HG02981 (cell line): ENCODE results near the gene LEKR1.
A peak's percentile ranks its signal among the peaks of the same experiment; 100 is the strongest.
"Not testable (repeated sequence)": the region's sequence is repeated elsewhere in the genome, so short reads cannot be mapped to it uniquely, and the experiment has no call there.

Experiments used
- ATAC-seq: cut with Tn5 transposase; IDR thresholded peaks from one replicate; pipeline ENCODE4 v1.9.1; 2021; ENCODE audit warnings: mild to moderate bottlenecking, moderate library complexity; ENCODE audit not compliant: unreplicated experiment

LEKR1 gene

GRCh38 chr3:156803952-156804741, 22.0 kb upstream of the LEKR1 start:
- ATAC-seq = no peak

DNA sequence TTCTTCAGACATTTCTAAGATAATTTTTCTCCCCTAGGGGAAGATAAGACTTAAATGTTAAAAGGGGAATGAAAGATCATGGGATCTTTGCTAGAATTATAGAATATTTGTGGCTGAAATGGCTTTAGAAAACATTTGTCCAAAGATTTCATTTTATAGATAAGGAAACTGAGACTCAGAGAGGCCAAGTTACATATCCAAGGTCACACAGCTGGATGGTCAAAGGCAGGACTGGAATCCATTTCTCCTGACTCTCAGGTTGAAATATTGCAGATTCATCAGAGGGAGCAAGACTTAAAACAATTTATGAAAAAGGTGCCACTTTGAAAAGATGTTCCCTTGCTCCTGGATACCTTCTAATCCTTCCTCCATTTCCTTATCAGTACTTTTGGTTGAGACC, 19.5 kb upstream of the LEKR1 start:
- ATAC-seq = no peak

DNA sequence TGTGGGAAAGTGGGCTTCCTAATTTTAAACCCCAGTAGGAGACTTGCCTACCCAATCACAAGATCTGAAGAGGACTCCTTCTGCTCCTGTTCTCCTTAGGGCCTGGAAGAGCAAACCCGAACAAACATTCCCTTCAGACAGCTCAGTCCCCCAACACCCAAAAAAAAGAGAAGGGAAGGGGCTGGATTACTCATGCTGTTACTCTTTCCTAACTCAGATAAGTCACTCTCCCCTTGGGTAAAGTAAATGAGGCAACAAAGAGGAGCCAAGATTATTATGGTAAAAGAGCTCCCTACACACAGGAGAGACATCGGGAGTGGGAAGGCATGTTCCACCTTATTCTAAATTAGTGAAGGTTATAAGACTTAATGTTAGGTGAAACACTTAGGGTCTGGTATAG, 18.1 kb upstream of the LEKR1 start:
- ATAC-seq = no peak

- no peak for ATAC-seq
These were observed 14.9 kb upstream of the LEKR1 start for GRCh38 chr3:156811089-156811862.

- no peak for ATAC-seq
These were observed 13.4 kb upstream of the LEKR1 start for GRCh38 chr3:156812521-156813335.

- no peak for ATAC-seq
These were observed 11.9 kb upstream of the LEKR1 start for GRCh38 chr3:156814295-156814694.

GRCh38 chr3:156816091-156816793, 9.9 kb upstream of the LEKR1 start:
- peak; percentile 28 for ATAC-seq

DNA sequence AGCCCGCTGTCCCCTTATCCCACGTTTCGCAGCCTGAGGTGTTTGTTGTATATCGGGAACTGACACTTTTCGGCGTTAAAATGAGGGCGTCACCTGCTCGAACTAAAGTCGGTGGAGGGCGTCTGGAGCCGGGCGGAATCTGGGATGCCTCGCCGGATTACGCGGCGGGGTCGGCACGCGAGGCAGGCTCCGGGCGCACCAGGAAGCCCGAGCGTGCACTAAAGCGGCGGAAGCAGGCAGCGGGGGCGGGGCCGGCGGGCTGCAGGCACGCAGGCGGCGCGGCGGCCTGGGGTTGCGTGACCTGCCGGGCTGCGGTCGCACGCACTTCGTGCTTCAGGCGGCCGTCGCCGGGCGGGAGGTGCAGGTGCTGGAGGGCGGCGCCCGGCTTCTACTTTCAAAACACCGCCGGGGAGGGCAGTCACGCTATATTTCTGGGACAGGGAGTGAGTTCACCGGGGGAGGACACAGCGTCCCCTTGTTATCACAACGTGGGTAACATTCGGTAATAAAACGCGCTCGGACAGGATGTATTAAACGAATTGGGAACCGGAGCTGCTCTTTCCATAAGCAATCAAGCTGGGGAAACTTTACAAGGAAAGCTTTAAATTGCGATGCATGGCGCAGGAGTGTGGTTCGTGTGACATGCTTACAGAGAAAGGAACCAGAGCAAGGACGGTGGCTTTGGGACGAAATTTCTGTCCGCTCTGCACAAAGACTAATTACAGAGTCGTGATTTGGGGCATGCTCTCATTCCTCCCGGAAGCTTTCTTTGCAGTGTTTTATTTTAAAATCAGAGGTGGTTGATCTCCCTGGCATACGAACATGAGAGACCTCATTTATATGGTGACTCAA, 9.1 kb upstream of the LEKR1 start:
- ATAC-seq = peak; percentile 66

GRCh38 chr3:156817646-156818272, 8.4 kb upstream of the LEKR1 start:
- no peak for ATAC-seq

DNA sequence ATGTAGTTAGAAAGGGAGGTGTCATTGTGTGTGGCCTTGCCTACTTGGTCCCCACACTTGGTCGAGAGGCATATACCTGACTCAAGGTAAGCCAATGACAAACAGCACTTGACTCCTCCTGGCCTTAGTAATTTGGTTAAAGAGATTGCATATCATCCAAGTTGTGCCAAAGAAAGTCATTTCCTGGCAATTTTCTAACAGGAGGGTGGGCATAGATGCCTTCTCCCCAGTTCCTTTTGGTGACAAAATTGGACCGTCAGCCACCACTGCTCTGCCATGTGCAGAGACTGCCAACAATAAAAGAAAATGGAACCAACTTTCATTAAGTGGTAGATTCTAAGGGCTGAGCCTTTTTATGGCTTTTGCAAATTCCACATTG, 7.9 kb upstream of the LEKR1 start:
- no peak for ATAC-seq

DNA sequence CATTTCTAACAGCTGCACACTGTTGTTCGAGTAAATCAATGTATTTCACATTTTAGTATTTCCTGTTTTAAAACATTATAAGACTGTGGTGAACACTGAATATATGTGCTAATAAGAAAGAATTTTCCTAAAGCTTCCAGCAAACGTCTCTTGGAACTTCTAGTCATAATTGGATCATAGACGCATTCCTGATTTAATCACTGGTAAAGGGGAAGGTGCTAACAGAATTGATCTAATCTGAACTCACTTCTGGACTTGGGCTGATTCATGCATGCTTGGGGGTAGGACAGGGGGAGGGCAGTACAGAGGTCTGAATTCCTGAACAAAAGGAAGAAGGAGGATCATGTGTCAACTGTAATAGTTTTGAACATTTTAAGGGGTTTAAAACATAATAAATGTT, 7.3 kb upstream of the LEKR1 start:
- no peak for ATAC-seq

DNA sequence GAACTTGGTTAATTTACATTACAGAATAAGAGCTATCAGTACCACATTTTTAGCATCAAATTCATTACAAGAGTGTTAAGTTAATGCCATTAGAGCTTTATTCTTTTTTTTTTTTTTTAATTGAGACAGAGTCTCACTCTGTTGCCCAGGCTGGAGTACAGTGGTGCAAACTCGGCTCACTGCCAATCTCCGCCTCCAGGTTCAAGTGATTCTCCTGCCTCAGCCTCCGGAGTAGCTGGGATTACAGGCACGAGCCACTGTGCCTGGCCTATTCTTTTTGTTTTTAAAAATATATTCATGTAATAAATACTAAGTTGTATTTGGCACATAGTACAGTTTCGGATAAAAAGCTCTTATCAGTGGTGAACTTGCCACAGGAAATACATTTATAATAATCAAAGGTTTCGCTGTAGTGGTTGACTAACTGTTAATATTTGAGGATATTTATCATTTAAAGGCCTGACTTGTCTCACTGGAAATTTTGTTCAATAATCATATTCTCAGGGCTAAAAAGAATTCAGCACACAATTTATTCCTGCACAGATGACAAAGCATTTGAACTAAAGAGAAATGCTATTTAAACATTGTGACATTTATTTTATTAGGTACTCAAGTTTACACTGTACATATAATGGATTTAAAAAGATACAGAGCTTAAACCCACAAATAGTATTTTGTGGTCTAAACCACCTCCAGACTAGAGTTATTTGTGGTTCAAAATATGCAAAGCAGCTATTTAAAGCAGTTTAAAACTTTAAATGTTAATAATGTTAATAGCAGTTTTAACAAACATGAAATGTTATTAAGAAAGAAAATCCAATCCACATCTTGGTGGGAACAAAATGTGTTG, 6.1 kb upstream of the LEKR1 start:
- ATAC-seq = no peak

GRCh38 chr3:156820692-156821080, 5.5 kb upstream of the LEKR1 start:
- ATAC-seq = no peak

GRCh38 chr3:156822626-156823260, 3.4 kb upstream of the LEKR1 start:
- not testable (repeated sequence) for ATAC-seq

DNA sequence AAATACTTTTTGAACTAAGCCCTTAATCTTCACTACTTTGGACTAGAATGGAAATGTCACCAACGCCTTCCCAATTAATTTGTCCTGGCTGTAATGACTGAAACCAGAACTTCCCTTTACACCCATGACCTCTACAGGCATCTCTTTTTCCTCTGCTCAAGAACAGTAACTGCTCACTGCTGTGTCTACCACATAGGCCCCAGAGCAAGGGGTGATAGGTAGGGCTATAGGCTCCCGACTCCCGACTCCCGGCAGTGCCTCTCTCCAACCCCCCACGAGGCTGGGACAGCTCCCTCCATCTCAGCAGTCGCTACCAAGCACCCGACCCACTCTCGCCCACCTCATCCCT, 384 bp upstream of the LEKR1 start:
- ATAC-seq = peak; percentile 40

DNA sequence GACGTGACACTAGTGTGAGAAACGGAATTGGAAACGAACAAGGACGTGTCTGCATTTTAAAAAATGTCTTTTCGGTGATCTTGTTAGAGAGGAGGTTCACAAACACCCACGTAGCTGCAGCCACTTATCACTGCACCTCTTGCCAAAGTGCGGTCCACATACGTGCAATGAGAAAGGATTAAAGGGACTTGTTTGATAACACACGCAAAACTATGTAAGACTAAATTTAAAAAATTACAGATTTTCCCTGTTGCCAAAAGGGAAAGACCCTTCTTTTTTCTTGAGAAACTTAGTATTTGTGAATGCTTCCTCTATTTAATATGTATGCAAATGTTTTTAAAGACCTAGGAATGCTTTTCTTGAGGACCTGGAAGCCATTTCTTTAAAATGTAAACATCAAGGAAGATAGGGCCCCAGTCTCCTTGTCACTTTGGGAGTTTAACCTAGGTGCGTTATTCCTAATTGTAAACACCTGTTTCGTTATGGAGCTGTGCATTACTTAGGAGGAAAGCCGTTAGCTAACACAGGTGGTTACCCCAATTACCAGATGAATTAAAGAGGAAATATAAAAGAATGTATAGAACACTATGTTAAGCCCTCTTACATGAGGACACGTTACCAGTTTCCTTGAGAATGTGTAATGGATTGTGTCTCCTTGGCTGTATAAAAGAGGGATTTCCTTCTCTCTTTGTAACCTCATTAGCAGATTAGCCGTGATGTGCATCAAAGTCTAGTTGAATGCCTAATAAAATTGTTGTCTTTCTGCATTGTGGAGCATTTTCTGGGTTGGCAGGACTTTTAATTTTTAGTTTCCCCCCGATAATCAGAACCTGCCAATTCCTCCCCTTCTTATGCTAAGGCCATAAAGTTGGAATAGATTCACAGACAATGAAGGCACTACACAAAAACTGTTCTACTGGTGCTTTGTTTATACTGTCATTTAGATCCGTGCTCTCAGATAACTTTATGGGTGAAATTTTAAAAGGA, 1.0 kb downstream of the LEKR1 start:
- peak; percentile 16 for ATAC-seq

- ATAC-seq = no peak
These were observed 4.9 kb downstream of the LEKR1 start for GRCh38 chr3:156831006-156831405.
